CD4-positive, CD25-positive, alpha-beta regulatory T cell (primary cell): ENCODE data around the gene NCKIPSD. TPM values are rescaled to one million over a fixed set of nuclear protein-coding genes. Genes with fewer than 3 reads are reported as not detected.

Source experiments
- ATAC-seq, 2 donors: fragments of 150-1000 bp; cut with Tn5 transposase; one replicate each; pipeline ENCODE4 v1.10.0; 2021; ENCODE audit warnings: low read depth in 2 of 2, moderate number of reproducible peaks in 2 of 2, moderate library complexity in 1 of 2
- DNase-seq, 3 donors: peaks; one replicate each; pipeline versions ENCODE4 v3.0.0 to v3.0.0-alpha.2; 2012 to 2022; ENCODE audit warnings: mixed read lengths in 1 of 3
- H3K27ac ChIP-seq: one replicate; pipeline ENCODE4 v1.7.0; 2013; ENCODE audit warnings: mild to moderate bottlenecking, low read length; ENCODE audit not compliant: insufficient read depth, poor library complexity, severe bottlenecking
- H3K27me3 ChIP-seq: one replicate; pipeline ENCODE4 v1.7.0; 2013; ENCODE audit warnings: low read length; ENCODE audit not compliant: control insufficient read depth, insufficient read depth
- H3K36me3 ChIP-seq: one replicate; pipeline ENCODE4 v1.7.0; 2013; ENCODE audit warnings: mild to moderate bottlenecking, low read length, moderate library complexity; ENCODE audit not compliant: control insufficient read depth, insufficient read depth
- H3K4me1 ChIP-seq: 2 replicates; pipeline ENCODE4 v1.7.0; 2013; ENCODE audit warnings: mild to moderate bottlenecking, low read length; ENCODE audit not compliant: insufficient read depth, control insufficient read depth, poor library complexity, severe bottlenecking
- H3K4me3 ChIP-seq: one replicate; pipeline ENCODE4 v1.7.0; 2013; ENCODE audit warnings: low read depth, mild to moderate bottlenecking, low read length, moderate library complexity
- H3K9me3 ChIP-seq, 2 experiments: 1 replicate in 1 of 2; 2 replicates in 1 of 2; pipeline ENCODE4 v1.7.0; 2013; ENCODE audit warnings: low read length in 2 of 2, mild to moderate bottlenecking in 1 of 2, moderate library complexity in 1 of 2; ENCODE audit not compliant: control insufficient read depth in 2 of 2
- H3K27ac Mint-ChIP-seq, 3 donors: one replicate each; pipeline ENCODE4 v1.8.0; 2020 to 2022; ENCODE audit warnings: mild to moderate bottlenecking in 3 of 3, mixed read lengths in 3 of 3, moderate library complexity in 2 of 3
- H3K27me3 Mint-ChIP-seq: one replicate; pipeline ENCODE4 v1.8.0; 2022; ENCODE audit warnings: mild to moderate bottlenecking, mixed read lengths
- H3K36me3 Mint-ChIP-seq: one replicate; pipeline ENCODE4 v1.8.0; 2020; ENCODE audit warnings: mixed read lengths
- H3K4me1 Mint-ChIP-seq, 4 donors: one replicate each; pipeline ENCODE4 v1.8.0; 2020 to 2022; ENCODE audit warnings: mixed read lengths in 4 of 4, mild to moderate bottlenecking in 1 of 4
- H3K4me3 Mint-ChIP-seq, 4 donors: one replicate each; pipeline ENCODE4 v1.8.0; 2020 to 2022; ENCODE audit warnings: mild to moderate bottlenecking in 4 of 4, mixed read lengths in 4 of 4, moderate library complexity in 3 of 4
- H3K9me3 Mint-ChIP-seq, 7 donors: one replicate each; pipeline ENCODE4 v1.8.0; 2020 to 2022; ENCODE audit warnings: mixed read lengths in 7 of 7, mild to moderate bottlenecking in 3 of 7, moderate library complexity in 2 of 7
- polyA plus RNA-seq, 4 donors: library from polyadenylated mRNA; unstranded; fragments of 300-500 nt; fragmentation: Illumina TruSeq; gene quantifications; one replicate each; pipeline ENCODE4 v1.2.3, GENCODE V29; 2021
- total RNA-seq: library from RNA; stranded (reverse); gene quantifications from one replicate; pipeline ENCODE4 v1.2.3, GENCODE V29; 2022

The NCKIPSD gene
- total and polyA plus RNA-seq, 5 donors from 2014 or later = 6.4 to 19.2 (median 10.9) TPM

- peak overlapping the region in 3 of 4 donors; percentile 23 to 62 (median 33) for H3K4me3 Mint-ChIP-seq
- Histone ChIP-seq H3K27me3 (no peaks in the 10 kb centered on the region), H3K36me3 (peaks cover 2% of the 10 kb centered on the region), H3K4me1 (peaks cover 8% of the 10 kb centered on the region), H3K4me3 (no peak overlapping the region), H3K9me3 (no peaks in the 10 kb centered on the region), H3K27ac (no peak overlapping the region)
- DNase-seq (no peak), ATAC-seq (no peak)
- H3K27ac Mint-ChIP-seq = no peak overlapping the region
- peaks cover 0 to 11% (median 4%) of the 10 kb centered on the region in 4 donors for H3K4me1 Mint-ChIP-seq
- peaks cover 0 to 2% (median 0%) of the 10 kb centered on the region in 7 donors for H3K9me3 Mint-ChIP-seq
- H3K36me3 Mint-ChIP-seq = no peaks in the 10 kb centered on the region
- no peaks in the 10 kb centered on the region for H3K27me3 Mint-ChIP-seq
Observed at GRCh38 chr3:48650723-48651122, 35.0 kb downstream of the NCKIPSD start.

DNA sequence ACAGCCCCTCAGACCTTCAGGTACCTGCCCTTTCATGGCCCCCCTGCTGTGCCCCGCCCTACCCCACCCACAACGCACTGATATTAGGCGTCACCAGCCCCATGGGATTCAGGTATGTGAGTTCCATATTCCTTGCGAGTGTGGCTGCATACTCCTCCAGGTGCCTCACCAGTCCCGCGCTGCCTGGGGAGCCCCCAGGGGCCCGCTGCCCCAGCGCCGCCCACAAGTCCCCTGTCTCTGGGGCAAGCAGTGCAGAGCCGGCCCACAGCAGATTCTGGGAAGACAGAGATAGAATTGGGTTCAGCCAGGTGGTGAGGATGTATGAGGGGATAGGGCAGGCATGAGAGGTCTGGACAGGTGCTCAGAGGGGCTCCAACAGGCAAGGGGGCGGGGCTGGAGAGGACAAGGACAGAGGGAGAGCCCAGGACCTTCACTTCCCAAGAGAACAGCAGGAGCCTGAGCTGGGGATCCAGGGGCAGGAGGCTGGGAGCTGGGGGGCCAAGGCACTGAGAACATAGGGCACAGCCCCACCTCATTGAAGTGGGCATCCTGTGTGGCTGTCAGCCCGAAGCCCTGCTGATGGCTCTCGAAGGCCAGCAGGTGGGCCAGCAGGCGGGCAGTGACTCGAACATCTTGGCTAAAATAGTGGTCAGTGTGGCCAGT is 37.4 kb downstream of the NCKIPSD start:
- H3K27ac ChIP-seq = no peak overlapping the region
- H3K4me3 Mint-ChIP-seq = no peak overlapping the region
- ATAC-seq (no peak), DNase-seq (no peak)
- peaks cover 0 to 2% (median under 1%) of the 10 kb centered on the region in 4 donors for H3K4me1 Mint-ChIP-seq
- peaks cover 0 to 1% (median 0%) of the 10 kb centered on the region in 7 donors for H3K9me3 Mint-ChIP-seq
- no peaks in the 10 kb centered on the region for H3K36me3 Mint-ChIP-seq
- no peaks in the 10 kb centered on the region for H3K9me3 ChIP-seq
- H3K36me3 ChIP-seq = peaks cover 2% of the 10 kb centered on the region
- H3K27ac Mint-ChIP-seq = no peak overlapping the region
- H3K4me3 ChIP-seq = no peak overlapping the region
- no peaks in the 10 kb centered on the region for H3K27me3 ChIP-seq
- H3K4me1 ChIP-seq = no peaks in the 10 kb centered on the region
- no peaks in the 10 kb centered on the region for H3K27me3 Mint-ChIP-seq

DNA sequence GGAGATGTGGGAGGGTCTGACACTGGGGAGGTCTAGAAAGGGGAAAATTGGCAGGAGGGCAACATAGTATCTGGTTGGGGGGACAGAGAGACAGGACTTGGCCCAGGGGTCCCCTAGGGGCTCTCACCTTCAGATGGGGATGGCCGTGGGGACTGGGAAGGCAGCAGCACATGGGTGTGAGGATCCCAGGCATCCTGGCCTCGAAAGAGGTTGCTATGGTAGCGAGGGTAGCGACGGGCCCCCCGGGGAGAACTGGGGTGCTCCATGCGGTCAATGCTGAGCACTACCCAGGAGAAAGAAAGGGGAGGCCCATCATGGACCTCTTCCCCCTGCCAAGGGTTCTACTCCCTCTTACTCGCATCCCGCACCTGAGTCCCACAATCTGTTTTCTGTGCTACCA is 38.0 kb downstream of the NCKIPSD start:
- Histone ChIP-seq H3K36me3 (peaks cover 2% of the 10 kb centered on the region), H3K4me1 (no peaks in the 10 kb centered on the region), H3K27ac (no peak overlapping the region), H3K4me3 (no peak overlapping the region), H3K9me3 (no peaks in the 10 kb centered on the region), H3K27me3 (no peaks in the 10 kb centered on the region)
- no peaks in the 10 kb centered on the region for H3K27me3 Mint-ChIP-seq
- DNase-seq (no peak), ATAC-seq (no peak)
- H3K27ac Mint-ChIP-seq = no peak overlapping the region
- peaks cover 0 to 1% (median 0%) of the 10 kb centered on the region in 7 donors for H3K9me3 Mint-ChIP-seq
- no peak overlapping the region for H3K4me3 Mint-ChIP-seq
- H3K36me3 Mint-ChIP-seq = no peaks in the 10 kb centered on the region
- peaks cover 0 to 2% (median 0%) of the 10 kb centered on the region in 4 donors for H3K4me1 Mint-ChIP-seq

DNA sequence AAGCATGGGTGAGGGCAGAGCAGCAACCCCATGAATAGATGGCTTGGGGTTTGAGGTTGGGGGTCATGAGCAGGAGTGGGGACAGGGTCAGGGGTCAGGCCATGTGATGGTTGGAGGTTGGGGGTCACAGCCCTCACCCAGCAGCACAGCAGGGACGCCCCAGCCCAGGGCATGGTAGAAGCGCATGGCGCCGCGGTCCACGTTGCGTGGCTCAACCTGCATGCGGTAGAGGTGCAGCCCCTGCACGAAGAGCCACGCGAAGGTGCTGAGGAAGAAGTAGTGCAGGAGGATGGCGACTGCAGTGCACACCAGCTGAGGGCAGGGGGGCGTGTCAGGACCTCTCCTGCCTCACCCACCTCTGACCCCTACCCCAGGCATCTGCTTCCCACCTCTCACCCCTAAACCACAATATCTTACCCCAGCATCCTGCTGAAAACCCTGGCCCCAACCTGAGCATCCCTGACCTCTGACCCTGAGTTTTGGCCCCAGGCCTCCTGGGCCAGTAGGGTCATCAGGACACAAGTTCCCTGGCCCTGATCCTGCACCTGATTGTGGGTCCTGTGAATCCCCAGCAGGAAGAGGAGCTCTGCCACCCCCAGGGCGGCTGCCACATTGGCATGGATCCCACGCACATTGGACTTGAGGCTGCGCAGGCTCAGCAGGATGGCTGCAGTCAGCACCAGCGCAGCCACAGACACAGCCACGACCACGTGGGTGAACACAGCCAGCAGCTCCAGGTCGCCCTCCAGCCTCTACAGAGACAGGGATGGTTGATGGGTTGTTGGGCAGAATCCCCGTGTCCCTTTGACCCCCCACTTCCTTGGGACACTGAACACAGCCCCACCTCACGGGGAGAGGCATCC is 40.6 kb downstream of the NCKIPSD start:
- Histone ChIP-seq H3K36me3 (peaks cover 2% of the 10 kb centered on the region), H3K27me3 (no peaks in the 10 kb centered on the region), H3K4me3 (no peak overlapping the region), H3K4me1 (no peaks in the 10 kb centered on the region), H3K27ac (no peak overlapping the region), H3K9me3 (no peaks in the 10 kb centered on the region)
- H3K4me3 Mint-ChIP-seq = no peak overlapping the region
- no peaks in the 10 kb centered on the region for H3K27me3 Mint-ChIP-seq
- DNase-seq = no peak
- H3K27ac Mint-ChIP-seq = no peak overlapping the region
- peaks cover 0 to 1% (median 0%) of the 10 kb centered on the region in 7 donors for H3K9me3 Mint-ChIP-seq
- no peaks in the 10 kb centered on the region for H3K36me3 Mint-ChIP-seq
- peaks cover 0 to 2% (median 0%) of the 10 kb centered on the region in 4 donors for H3K4me1 Mint-ChIP-seq
- ATAC-seq = no peak

- Mint-ChIP-seq H3K4me3 (no peak overlapping the region), H3K27ac (no peak overlapping the region), H3K9me3 (peaks cover 0 to 1% (median 0%) of the 10 kb centered on the region in 7 donors), H3K36me3 (no peaks in the 10 kb centered on the region), H3K27me3 (no peaks in the 10 kb centered on the region), H3K4me1 (peaks cover 0 to 9% (median 5%) of the 10 kb centered on the region in 4 donors)
- Histone ChIP-seq H3K4me1 (no peaks in the 10 kb centered on the region), H3K27me3 (no peaks in the 10 kb centered on the region), H3K4me3 (no peak overlapping the region), H3K9me3 (no peaks in the 10 kb centered on the region), H3K36me3 (no peaks in the 10 kb centered on the region), H3K27ac (no peak overlapping the region)
- DNase-seq (no peak), ATAC-seq (no peak)
Observed at GRCh38 chr3:48642605-48643004, 43.1 kb downstream of the NCKIPSD start.

DNA sequence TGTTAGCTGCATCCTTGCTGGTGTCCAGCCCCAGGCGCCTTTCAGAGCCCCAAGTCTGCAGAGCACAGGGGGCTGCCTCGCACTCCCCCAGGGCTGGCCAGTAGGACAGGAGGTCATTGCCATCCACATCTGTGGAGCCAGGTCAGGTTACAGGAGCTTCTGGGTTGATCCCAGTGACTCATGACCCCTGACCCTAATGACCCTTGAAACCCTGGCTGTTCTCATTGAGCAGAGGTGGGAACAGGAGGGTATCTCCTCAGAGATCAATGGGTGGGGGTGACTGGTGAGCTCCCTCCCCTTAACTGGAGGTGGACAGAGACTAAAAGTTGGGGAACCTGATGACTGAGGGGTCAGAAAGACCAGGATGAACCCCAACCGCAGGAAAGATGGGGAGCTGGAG is 44.3 kb downstream of the NCKIPSD start:
- no peak overlapping the region for H3K27ac Mint-ChIP-seq
- no peak overlapping the region for H3K27ac ChIP-seq
- ATAC-seq (no peak), DNase-seq (no peak)
- H3K9me3 ChIP-seq = no peaks in the 10 kb centered on the region
- peaks cover under 1% of the 10 kb centered on the region for H3K4me1 ChIP-seq
- H3K4me1 Mint-ChIP-seq = peaks cover 0 to 11% (median 5%) of the 10 kb centered on the region in 4 donors
- H3K36me3 Mint-ChIP-seq = no peaks in the 10 kb centered on the region
- H3K4me3 ChIP-seq = no peak overlapping the region
- H3K27me3 Mint-ChIP-seq = no peaks in the 10 kb centered on the region
- peaks cover 0 to 1% (median 0%) of the 10 kb centered on the region in 7 donors for H3K9me3 Mint-ChIP-seq
- no peaks in the 10 kb centered on the region for H3K27me3 ChIP-seq
- no peaks in the 10 kb centered on the region for H3K36me3 ChIP-seq
- H3K4me3 Mint-ChIP-seq = no peak overlapping the region

DNA sequence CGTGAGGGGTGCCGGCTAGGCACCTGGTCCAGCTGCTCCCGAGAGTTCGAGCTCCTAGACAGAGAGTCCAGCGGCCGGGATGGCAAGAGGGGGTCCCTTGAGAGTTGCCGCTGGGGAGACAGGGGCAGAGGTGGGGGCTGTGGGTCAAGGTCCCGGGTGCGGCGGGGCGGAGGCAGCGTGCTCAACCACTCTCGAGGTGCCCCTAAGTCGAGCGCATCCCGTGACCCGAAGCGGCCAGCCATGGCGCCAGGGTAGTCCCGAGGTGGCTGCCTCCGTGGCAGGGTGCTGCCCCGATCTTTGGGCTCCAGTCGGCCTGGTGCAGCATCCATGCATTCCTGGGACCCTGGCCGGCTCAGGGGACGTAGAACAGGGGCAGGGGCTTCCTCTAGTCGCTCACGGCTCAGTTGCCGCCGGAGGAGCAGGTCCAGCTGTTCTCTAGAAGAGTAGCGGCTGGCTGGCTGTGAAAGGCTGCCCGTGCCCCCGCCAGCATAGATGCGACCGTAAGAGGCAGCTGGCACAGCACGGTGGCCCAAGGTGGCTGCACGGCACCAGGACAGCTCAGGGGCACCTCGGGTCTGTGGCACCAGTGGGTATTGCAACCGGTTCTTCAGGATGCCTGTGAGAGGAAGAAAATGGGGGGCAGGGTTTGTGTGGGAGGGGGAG is 45.6 kb downstream of the NCKIPSD start:
- Mint-ChIP-seq H3K36me3 (no peaks in the 10 kb centered on the region), H3K9me3 (peaks cover 0 to 1% (median 0%) of the 10 kb centered on the region in 7 donors), H3K27ac (no peak overlapping the region), H3K4me3 (peak overlapping the region in 1 of 4 donors; percentile 38), H3K27me3 (no peaks in the 10 kb centered on the region), H3K4me1 (peaks cover 0 to 17% (median 11%) of the 10 kb centered on the region in 4 donors)
- Histone ChIP-seq H3K4me1 (peaks cover 10% of the 10 kb centered on the region), H3K9me3 (no peaks in the 10 kb centered on the region), H3K27me3 (no peaks in the 10 kb centered on the region), H3K4me3 (no peak overlapping the region), H3K27ac (no peak overlapping the region), H3K36me3 (no peaks in the 10 kb centered on the region)
- DNase-seq = no peak
- ATAC-seq = no peak
